Activated T-helper 1 cell treated with Interleukin-2 at 50 U/mL for 16 hours (primary cell): ENCODE data around the gene TTLL3.
"Not testable (repeated sequence)": the region's sequence is repeated elsewhere in the genome, so short reads cannot be mapped to it uniquely, and the experiment has no call there.

Source experiments
- DNase-seq: peaks from one replicate; pipeline ENCODE4 v3.0.0-alpha.2; 2020; ENCODE audit warnings: low read depth

TTLL3 gene, protein sequence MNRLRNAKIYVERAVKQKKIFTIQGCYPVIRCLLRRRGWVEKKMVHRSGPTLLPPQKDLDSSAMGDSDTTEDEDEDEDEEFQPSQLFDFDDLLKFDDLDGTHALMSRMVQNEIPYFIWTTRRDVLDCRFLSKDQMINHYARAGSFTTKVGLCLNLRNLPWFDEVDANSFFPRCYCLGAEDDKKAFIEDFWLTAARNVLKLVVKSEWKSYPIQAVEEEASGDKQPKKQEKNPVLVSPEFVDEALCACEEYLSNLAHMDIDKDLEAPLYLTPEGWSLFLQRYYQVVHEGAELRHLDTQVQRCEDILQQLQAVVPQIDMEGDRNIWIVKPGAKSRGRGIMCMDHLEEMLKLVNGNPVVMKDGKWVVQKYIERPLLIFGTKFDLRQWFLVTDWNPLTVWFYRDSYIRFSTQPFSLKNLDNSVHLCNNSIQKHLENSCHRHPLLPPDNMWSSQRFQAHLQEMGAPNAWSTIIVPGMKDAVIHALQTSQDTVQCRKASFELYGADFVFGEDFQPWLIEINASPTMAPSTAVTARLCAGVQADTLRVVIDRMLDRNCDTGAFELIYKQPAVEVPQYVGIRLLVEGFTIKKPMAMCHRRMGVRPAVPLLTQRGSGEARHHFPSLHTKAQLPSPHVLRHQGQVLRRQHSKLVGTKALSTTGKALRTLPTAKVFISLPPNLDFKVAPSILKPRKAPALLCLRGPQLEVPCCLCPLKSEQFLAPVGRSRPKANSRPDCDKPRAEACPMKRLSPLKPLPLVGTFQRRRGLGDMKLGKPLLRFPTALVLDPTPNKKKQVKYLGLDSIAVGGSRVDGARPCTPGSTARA

DNA sequence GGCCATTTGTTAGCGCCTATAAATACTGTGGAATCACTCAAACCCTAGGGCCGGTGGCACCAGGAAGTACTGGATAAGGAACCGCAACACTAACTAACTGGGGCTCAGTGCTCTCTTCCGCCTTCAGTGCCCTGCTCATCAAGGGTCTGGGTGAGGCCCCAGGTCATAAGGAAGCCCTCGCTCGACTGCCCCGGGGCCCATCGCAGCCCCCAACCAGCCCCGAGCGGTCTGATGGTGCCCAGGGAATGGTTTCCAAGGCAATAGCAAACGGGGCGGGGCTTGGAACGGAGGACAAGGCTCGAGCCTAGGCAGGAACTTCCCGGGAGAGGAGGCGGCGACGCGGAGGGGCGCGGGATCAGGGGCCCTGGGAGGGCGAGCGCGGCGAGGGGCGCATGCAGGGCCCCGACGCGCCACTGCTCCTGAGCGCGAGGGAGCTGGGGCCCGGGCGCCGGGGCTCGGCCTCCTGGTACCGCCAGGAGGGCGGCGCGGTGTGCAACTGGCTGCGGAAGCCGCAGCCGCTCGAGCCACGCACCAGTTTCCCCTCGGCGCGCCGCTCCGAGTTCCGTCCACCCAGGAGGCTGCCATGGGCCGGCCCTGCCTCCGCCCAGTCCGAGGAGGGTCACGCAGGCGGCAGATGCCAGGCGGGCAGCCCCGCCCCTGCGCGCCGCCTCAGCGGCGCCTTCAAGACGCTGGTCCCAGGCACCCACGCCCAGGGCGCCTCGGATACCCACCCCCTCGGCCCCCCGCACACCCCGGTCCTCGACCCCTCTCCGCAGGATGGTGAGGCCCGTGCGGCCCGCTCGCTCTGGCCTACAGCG, at the start of gene TTLL3:
Gene TTLL3 (plus strand): TSS at position 648 of the 818 bp plus-strand sequence. CDS start 400 bp downstream, outside the sequence.
- DNase-seq, result peak; percentile 24

DNA sequence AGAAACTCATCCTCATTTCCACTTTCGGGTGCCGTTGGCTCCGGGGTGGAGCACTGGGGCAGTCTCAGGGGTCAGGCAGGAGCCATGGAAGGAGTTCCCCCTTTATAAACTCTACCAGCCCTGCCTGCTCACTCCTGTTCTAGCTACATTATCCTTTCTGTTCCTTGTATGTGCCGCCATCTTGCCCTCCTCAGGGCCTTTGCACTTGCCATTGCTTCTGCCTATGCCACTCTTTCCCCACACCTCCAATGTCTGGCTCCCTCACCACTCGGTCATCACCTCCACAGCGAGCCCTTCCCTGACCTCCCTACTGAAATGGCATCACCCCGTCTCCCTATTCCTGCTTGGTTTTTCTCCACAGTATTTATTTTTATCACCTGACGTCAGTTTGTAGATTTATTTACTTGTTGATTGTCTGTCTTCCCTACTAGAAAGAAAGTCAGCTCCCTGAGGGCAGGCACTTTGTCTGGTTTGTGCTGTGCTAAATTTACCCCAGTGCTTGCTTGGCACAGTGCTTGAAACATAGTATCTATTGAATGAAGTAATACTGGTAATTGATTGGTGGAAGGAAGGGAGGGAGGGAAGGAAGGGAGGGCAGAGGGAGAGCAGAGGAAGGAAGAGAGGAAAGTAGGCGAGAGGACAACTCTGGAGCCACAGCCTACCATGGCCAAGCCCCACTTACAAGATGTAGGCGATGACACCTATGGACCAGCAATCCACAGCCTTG, 49.1 kb upstream of the TTLL3 start:
- DNase-seq, result no peak

DNA sequence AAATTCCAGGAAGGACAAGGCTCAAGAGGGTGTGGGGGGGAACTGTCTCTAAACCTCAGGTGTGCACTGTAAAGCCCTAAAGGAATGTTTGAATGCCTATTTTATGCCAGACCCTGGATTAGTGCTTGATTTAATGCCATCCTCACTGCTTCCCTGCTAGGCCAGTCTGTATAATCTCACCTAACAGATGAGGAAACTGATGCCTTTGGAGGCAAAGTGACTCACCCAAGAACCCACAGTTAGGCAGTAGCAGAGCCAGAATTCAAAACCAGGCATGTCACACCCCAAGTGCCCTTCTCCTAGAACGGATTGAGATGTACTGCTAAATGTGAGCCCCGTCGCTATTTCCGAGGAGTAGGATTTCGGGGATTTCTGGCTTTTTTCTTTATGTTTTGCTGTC, 48.1 kb upstream of the TTLL3 start:
- DNase-seq, result no peak

- no peak for DNase-seq
These were observed 47.2 kb upstream of the TTLL3 start for GRCh38 chr3:9762871-9763270.

GRCh38 chr3:9765865-9766264, 44.2 kb upstream of the TTLL3 start:
- DNase-seq, result no peak

DNA sequence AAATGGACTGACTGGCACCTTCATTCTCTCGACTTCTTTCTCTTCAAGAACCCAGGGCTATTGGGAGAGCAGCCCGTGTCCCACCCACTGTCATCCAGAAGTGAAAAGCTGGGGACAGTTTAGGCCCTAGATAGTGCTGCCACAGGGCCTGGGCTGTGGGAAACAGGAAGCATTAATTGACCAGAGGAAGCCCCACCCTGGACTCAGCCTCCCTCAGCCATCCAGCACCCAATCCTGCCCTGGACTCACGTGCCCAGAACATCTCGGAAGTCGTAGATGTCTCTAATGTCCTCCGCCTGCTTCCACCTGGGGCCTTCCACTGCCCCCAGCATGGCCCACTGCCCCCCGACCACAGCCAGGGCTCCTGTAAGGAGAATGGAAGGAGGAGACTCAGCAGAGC, 42.6 kb upstream of the TTLL3 start:
- DNase-seq, result no peak

GRCh38 chr3:9768141-9768775, 41.8 kb upstream of the TTLL3 start:
- no peak for DNase-seq

- no peak for DNase-seq
These were observed 41.0 kb upstream of the TTLL3 start for GRCh38 chr3:9769012-9769411.

- DNase-seq, result peak; percentile 35
These were observed 40.4 kb upstream of the TTLL3 start, which contains the start of gene CAMK1 for GRCh38 chr3:9769426-9770275. TSS of gene CAMK1 (minus strand) at chr3:9769947. CDS start at chr3:9767749, 2,198 bp downstream.

- no peak for DNase-seq
These were observed 39.7 kb upstream of the TTLL3 start for GRCh38 chr3:9770276-9770812.

DNA sequence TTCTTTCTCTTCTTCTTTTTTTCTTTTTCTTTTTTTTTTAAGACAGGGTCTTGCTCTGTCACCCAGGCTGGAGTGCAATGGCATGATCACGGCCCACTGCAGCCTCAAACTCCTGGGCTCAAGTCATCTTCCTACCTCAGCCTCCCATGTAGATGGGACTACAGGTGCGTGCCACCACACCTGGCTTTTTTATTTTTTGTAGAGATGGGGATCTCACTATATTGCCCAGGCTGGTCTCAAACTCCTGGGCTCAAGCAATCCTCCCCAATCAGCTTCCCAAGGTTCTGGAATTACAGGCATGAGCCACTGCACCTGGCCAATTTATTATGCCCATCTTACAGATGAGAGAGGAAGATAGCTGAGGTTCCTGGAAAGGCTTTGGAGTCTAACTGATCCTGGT, 39.1 kb upstream of the TTLL3 start:
- DNase-seq, result not testable (repeated sequence)

GRCh38 chr3:9776896-9777693, 33.0 kb upstream of the TTLL3 start:
- no peak for DNase-seq

DNA sequence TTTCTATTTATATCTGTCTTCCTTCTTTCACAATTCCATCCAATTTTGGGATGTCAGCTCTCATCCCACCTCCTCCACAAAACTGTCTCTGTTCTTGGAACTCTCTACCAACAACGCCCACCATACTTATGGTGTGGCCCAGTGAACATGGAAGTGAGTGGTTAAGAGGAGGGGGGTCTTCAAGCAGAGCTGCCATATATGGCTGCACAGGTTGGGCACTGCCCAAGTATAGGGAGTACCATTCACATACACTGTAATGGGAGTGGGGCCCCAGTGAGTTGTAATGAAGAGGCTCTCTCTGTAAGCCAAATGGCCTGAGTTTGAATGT, 32.4 kb upstream of the TTLL3 start:
- DNase-seq, result no peak

- no peak for DNase-seq
These were observed 31.7 kb upstream of the TTLL3 start for GRCh38 chr3:9778143-9779074.

DNA sequence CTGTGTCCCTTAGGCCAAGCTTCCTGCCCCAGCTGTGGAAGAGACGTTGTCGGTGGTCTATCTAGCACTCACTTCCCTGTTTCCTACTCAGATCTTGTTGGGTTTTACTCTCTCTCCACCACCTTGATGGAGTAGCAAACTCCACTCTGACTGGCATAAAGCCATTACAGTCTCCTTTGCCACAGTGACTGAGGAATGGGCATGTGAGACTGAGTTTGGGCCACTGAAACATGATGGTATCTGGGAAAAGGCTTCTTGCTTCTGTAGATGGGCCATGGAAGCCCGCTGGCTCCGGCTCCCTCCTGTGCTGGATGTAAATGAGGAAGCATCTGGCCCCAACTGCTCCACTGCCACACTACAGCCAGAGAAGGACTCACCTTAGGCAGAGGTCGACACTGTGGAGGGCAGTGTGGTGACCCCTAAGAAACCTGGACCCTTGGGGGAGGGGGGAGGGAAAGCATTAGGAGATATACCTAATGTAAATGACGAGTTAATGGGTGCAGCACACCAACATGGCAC, 30.9 kb upstream of the TTLL3 start:
- no peak for DNase-seq

DNA sequence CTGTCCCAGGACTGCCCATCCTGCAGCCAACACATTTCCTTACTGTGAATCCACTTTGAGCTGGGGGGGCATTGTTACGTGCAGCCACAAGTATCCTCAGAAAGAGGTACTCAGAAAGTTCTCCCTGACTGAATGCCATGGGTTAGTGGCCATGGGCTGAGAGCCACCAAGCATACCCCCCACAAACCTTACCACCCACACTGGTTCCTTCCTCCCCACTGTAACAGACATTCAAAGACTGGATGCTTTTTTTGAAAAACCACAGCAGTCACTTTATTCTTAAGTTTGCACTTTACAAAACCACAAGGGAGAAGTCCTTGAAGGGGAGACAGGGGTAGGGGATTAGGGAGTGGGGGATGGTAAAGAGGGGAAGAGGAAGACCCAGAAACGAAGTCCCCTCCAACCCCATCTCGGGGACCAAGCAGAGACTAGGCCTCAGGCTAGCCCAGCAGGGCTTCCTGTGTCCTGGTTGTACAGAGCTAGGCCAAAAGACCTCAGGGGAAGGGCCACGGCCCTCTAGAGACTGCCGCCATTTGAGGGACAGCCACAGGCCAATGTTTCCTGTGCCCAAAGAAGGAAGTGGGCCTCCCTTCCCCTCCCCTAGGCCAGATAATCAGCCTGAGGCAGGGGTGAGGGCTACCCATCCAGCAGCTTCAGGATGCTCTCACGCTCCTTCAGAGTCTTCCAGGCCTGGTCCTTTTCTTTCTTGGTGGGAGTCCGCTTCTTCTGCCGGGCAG, 30.2 kb upstream of the TTLL3 start:
- no peak for DNase-seq

DNA sequence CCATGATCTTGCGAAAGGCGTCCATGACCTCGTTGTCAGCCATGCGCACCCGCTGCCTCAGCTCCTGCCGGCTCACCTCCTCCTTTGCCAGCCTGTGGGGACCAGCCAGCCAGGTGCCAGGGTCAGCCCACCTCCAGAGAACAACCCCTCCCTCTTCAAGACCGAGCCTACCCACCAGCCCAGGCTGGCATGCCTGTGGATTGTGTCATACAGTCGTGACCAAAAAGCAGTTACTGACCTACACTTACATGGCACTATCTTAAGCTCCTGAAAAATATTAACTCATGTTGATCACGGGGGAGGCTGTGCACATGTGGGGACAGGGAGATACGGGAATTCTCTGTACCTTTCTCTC, 29.6 kb upstream of the TTLL3 start:
- no peak for DNase-seq
